Measurements from ENCODE around the gene MAGI1. TPM values are rescaled to one million over a fixed set of nuclear protein-coding genes. Genes with fewer than 3 reads are reported as not detected.

The MAGI1 gene
- total RNA-seq, 6 donors from 2014 or later: 33.0 to 72.9 (median 62.4) TPM

- WGBS, 2 donors: 91 to 98% methylated on average over 4 of the region's 4 CpGs
- TF ChIP-seq POLR2AphosphoS5 (IDR thresholded peaks at IDR 0.05) (no peak), EP300 (IDR thresholded peaks at IDR 0.05) (no peak), CTCF (IDR thresholded peaks at IDR 0.05) (no peak), POLR2A (IDR thresholded peaks at IDR 0.05) (no peak)
- no peaks in the 10 kb centered on the region for H3K4me1 ChIP-seq
- ATAC-seq (ENCODE audit: low FRiP score in 2 of 2) (no peak), DNase-seq (no peak)
- no peaks in the 10 kb centered on the region for H3K27me3 ChIP-seq
- H3K4me3 ChIP-seq: no peak overlapping the region
- no peaks in the 10 kb centered on the region for H3K36me3 ChIP-seq
- H3K27ac ChIP-seq: no peak overlapping the region
- H3K9me3 ChIP-seq: no peaks in the 10 kb centered on the region
These were observed 710.6 kb downstream of the MAGI1 start for GRCh38 chr3:65328148-65328547.

GRCh38 chr3:65326574-65326973 is 712.1 kb downstream of the MAGI1 start:
- Histone ChIP-seq H3K27ac (no peak overlapping the region), H3K4me3 (no peak overlapping the region), H3K27me3 (no peaks in the 10 kb centered on the region), H3K36me3 (no peaks in the 10 kb centered on the region), H3K4me1 (no peaks in the 10 kb centered on the region), H3K9me3 (no peaks in the 10 kb centered on the region)
- DNase-seq (no peak), ATAC-seq (ENCODE audit: low FRiP score in 2 of 2) (no peak)
- TF ChIP-seq CTCF (IDR thresholded peaks at IDR 0.05) (no peak), POLR2AphosphoS5 (IDR thresholded peaks at IDR 0.05) (no peak)
- 83% methylated on average over 3 of the region's 3 CpGs for WGBS, 2 donors

GRCh38 chr3:65322910-65323309 is 715.8 kb downstream of the MAGI1 start:
- WGBS, 2 donors: 87 to 92% methylated on average over 7 of the region's 7 CpGs
- DNase-seq (no peak), ATAC-seq (ENCODE audit: low FRiP score in 2 of 2) (no peak)

GRCh38 chr3:65318231-65318630 is 720.5 kb downstream of the MAGI1 start:
- H3K9me3 ChIP-seq: peaks cover 0 to 11% (median 3%) of the 10 kb centered on the region in 4 donors
- H3K27ac ChIP-seq: no peak overlapping the region
- DNase-seq (no peak), ATAC-seq (ENCODE audit: low FRiP score in 2 of 2) (no peak)
- H3K4me3 ChIP-seq: no peak overlapping the region
- H3K36me3 ChIP-seq: no peaks in the 10 kb centered on the region
- no peak for TF ChIP-seq CTCF (IDR thresholded peaks at IDR 0.05)
- TF ChIP-seq EP300 (IDR thresholded peaks at IDR 0.05): no peak
- TF ChIP-seq POLR2AphosphoS5 (IDR thresholded peaks at IDR 0.05): no peak
- TF ChIP-seq POLR2A (IDR thresholded peaks at IDR 0.05): no peak
- 60 to 76% methylated on average over 1 of the region's 1 CpG for WGBS, 2 donors
- H3K27me3 ChIP-seq: no peaks in the 10 kb centered on the region
- no peaks in the 10 kb centered on the region for H3K4me1 ChIP-seq

More at GRCh38 chr3:65322910-65323309, 715.8 kb downstream of the MAGI1 start:
- no peak overlapping the region for H3K4me3 ChIP-seq
- TF ChIP-seq POLR2AphosphoS5 (IDR thresholded peaks at IDR 0.05) (no peak), POLR2A (IDR thresholded peaks at IDR 0.05) (no peak), CTCF (IDR thresholded peaks at IDR 0.05) (no peak), EP300 (IDR thresholded peaks at IDR 0.05) (no peak)
- no peaks in the 10 kb centered on the region for H3K36me3 ChIP-seq
- H3K27me3 ChIP-seq: no peaks in the 10 kb centered on the region
- H3K27ac ChIP-seq: no peak overlapping the region
- H3K4me1 ChIP-seq: no peaks in the 10 kb centered on the region
- peaks cover 0 to 6% (median 3%) of the 10 kb centered on the region in 4 donors for H3K9me3 ChIP-seq

GRCh38 chr3:65314916-65315315 is 723.8 kb downstream of the MAGI1 start:
- 61 to 62% methylated on average over 1 of the region's 1 CpG for WGBS, 2 donors
- Histone ChIP-seq H3K27ac (no peak overlapping the region), H3K36me3 (no peaks in the 10 kb centered on the region), H3K27me3 (no peaks in the 10 kb centered on the region), H3K9me3 (peaks cover 0 to 6% (median 0%) of the 10 kb centered on the region in 4 donors), H3K4me3 (no peak overlapping the region), H3K4me1 (no peaks in the 10 kb centered on the region)
- TF ChIP-seq POLR2AphosphoS5 (IDR thresholded peaks at IDR 0.05) (no peak), POLR2A (IDR thresholded peaks at IDR 0.05) (no peak), EP300 (IDR thresholded peaks at IDR 0.05) (no peak), CTCF (IDR thresholded peaks at IDR 0.05) (no peak)
- no peak for ATAC-seq (ENCODE audit: low FRiP score in 2 of 2)
- no peak for DNase-seq
